ENCODE data around the gene KCNAB1. TPM values are rescaled to one million over a fixed set of nuclear protein-coding genes. Genes with fewer than 3 reads are reported as not detected.
"Not testable (repeated sequence)": the region's sequence is repeated elsewhere in the genome, so short reads cannot be mapped to it uniquely, and the experiment has no call there.

The KCNAB1 gene
- total and polyA plus RNA-seq, 4 experiments from 2014 or later = 0.40 to 0.58 TPM; not detected in 2

DNA sequence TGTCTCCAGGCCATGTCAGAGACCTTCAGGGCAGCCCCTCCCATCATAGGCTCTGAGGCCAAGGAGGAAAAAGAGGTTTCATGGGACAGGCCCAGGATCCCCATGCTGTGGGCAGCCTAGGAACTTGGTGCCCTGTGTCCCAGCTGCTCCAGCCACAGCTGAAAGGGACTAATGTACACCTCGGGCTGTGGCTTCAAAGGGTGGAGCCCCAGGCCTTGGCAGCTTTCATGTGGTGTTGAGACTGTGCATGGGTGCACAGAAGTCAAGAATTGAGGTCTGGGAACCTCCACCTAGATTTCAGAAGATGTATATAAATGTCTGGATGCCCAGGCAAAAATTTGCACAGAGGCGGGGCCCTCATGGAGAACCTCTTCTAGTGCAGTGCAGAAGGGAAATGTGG is 441.2 kb downstream of the KCNAB1 start:
- H3K9me3 Mint-ChIP-seq = no peaks in the 10 kb centered on the region
- H3K27me3 Mint-ChIP-seq = peaks cover 9 to 11% of the 10 kb centered on the region in 2 donors
- no peak overlapping the region for H3K4me3 Mint-ChIP-seq
- peaks cover 0 to 3% (median 0%) of the 10 kb centered on the region in 4 donors for H3K4me1 Mint-ChIP-seq
- H3K27ac ChIP-seq (ENCODE audit: low read depth, low read length) = no peak overlapping the region
- intact Hi-C loops (cut with micrococcal nuclease) = no loop called here
- no peak overlapping the region for H3K4me3 ChIP-seq (ENCODE audit: low read length in 2 of 2)
- no peak overlapping the region for H3K27ac Mint-ChIP-seq
- H3K27me3 ChIP-seq (ENCODE audit: insufficient read depth, low read length) = no peaks in the 10 kb centered on the region
- H3K9me3 ChIP-seq (ENCODE audit: control insufficient read depth in 1 of 2, low read length in 2 of 2) = no peaks in the 10 kb centered on the region
- CTCF ChIA-PET (ENCODE audit: partially characterized antibody) = no interaction called here
- DNase-seq = no peak
- no peaks in the 10 kb centered on the region for H3K36me3 Mint-ChIP-seq
- H3K36me3 ChIP-seq (ENCODE audit: insufficient read depth, low read length) = no peaks in the 10 kb centered on the region
- no peaks in the 10 kb centered on the region for H3K4me1 ChIP-seq (ENCODE audit: insufficient read depth, low read length)
- POLR2A ChIA-PET (ENCODE audit: partially characterized antibody) = interaction anchor here (1.0 kb wide), 1 partner anchor 114 kb away, joined by 3 read pairs; no protein-coding TSS in a partner anchor

- POLR2A ChIA-PET (ENCODE audit: partially characterized antibody); H3K4me3 Mint-ChIP-seq; H3K27ac ChIP-seq (ENCODE audit: low read depth, low read length); H3K4me3 ChIP-seq (ENCODE audit: low read length in 2 of 2); H3K36me3 Mint-ChIP-seq; DNase-seq; H3K27ac Mint-ChIP-seq; H3K9me3 ChIP-seq (ENCODE audit: control insufficient read depth in 1 of 2, low read length in 2 of 2); H3K27me3 ChIP-seq (ENCODE audit: insufficient read depth, low read length); H3K36me3 ChIP-seq (ENCODE audit: insufficient read depth, low read length); H3K4me1 Mint-ChIP-seq; intact Hi-C loops (cut with micrococcal nuclease); H3K4me1 ChIP-seq (ENCODE audit: insufficient read depth, low read length); H3K9me3 Mint-ChIP-seq: not testable (repeated sequence)
- CTCF ChIA-PET (ENCODE audit: partially characterized antibody) = interaction anchor here (1.7 kb wide), 1 partner anchor 110 kb away, joined by 4 read pairs; no protein-coding TSS in a partner anchor
- peaks cover 9 to 11% of the 10 kb centered on the region in 2 donors for H3K27me3 Mint-ChIP-seq
Observed at GRCh38 chr3:156562486-156562885, 442.1 kb downstream of the KCNAB1 start.

DNA sequence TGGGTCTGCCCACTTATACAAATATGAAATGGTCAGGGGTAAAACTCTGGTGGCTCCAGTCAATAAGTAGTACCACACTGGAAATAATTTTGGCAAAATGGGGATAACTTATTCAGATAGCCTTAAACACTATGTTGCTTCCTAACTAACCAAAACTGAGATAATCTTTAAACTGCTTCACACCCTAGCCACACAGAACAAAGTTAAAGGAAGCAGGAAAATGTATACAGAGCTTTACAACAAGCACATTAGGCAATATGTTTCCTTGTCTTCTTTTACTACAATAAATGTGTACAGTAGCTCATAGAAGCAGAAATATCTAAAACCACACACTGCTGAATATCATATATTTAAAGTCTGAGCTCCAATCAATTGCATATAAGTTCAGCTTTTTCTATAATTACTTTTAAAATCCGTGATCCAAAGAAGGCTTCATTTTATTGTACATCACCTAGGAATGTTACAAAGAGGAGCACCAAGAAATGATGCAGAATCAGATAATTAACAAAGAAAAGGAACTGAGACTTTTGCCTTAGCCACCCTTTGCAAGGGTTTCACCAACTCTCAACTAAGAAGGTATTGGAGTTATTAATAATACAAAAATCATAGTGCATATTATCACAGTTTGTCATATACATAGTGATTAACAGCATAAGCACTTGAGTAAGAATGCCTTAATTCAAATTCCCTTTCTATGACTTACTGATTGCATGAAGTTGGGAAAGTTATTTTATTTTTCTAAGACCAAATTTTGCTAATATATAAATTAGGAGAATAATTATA is 443.7 kb downstream of the KCNAB1 start:
- POLR2A ChIA-PET (ENCODE audit: partially characterized antibody) = interaction anchor here (1.1 kb wide), 1 partner anchor 9 kb away, joined by 3 read pairs; the partner anchor contains the start of gene SSR3
- Histone ChIP-seq H3K4me3 (ENCODE audit: low read length in 2 of 2) (no peak overlapping the region), H3K9me3 (ENCODE audit: control insufficient read depth in 1 of 2, low read length in 2 of 2) (no peaks in the 10 kb centered on the region), H3K36me3 (ENCODE audit: insufficient read depth, low read length) (no peaks in the 10 kb centered on the region), H3K4me1 (ENCODE audit: insufficient read depth, low read length) (no peaks in the 10 kb centered on the region), H3K27me3 (ENCODE audit: insufficient read depth, low read length) (no peaks in the 10 kb centered on the region), H3K27ac (ENCODE audit: low read depth, low read length) (no peak overlapping the region)
- no peaks in the 10 kb centered on the region for H3K36me3 Mint-ChIP-seq
- peaks cover 11 to 12% of the 10 kb centered on the region in 2 donors for H3K27me3 Mint-ChIP-seq
- DNase-seq = no peak
- CTCF ChIA-PET (ENCODE audit: partially characterized antibody) = interaction anchor here (1.2 to 1.4 kb wide), 2 partner anchors 9 to 518 kb away, joined by 3 to 4 read pairs; partner anchors contain the start of gene SSR3
- no peak overlapping the region for H3K4me3 Mint-ChIP-seq
- intact Hi-C loops (cut with micrococcal nuclease) = no loop called here
- peaks cover 0 to 3% (median 0%) of the 10 kb centered on the region in 4 donors for H3K4me1 Mint-ChIP-seq
- H3K9me3 Mint-ChIP-seq = no peaks in the 10 kb centered on the region
- H3K27ac Mint-ChIP-seq = no peak overlapping the region

- DNase-seq; intact Hi-C loops (cut with micrococcal nuclease); POLR2A ChIA-PET (ENCODE audit: partially characterized antibody); H3K27me3 ChIP-seq (ENCODE audit: insufficient read depth, low read length); H3K9me3 Mint-ChIP-seq; H3K4me1 Mint-ChIP-seq; H3K36me3 ChIP-seq (ENCODE audit: insufficient read depth, low read length); H3K27ac Mint-ChIP-seq; H3K36me3 Mint-ChIP-seq; H3K27ac ChIP-seq (ENCODE audit: low read depth, low read length); H3K9me3 ChIP-seq (ENCODE audit: control insufficient read depth in 1 of 2, low read length in 2 of 2); H3K4me1 ChIP-seq (ENCODE audit: insufficient read depth, low read length); H3K4me3 ChIP-seq (ENCODE audit: low read length in 2 of 2); H3K4me3 Mint-ChIP-seq: not testable (repeated sequence)
- CTCF ChIA-PET (ENCODE audit: partially characterized antibody) = interaction anchor here (1.7 kb wide), 1 partner anchor 11 kb away, joined by 4 read pairs; no protein-coding TSS in a partner anchor
- peaks cover 4 to 19% of the 10 kb centered on the region in 2 donors for H3K27me3 Mint-ChIP-seq
Observed at GRCh38 chr3:156569016-156569415, 448.6 kb downstream of the KCNAB1 start.

GRCh38 chr3:156569881-156570280 is 449.5 kb downstream of the KCNAB1 start:
- intact Hi-C loops (cut with micrococcal nuclease); H3K4me3 ChIP-seq (ENCODE audit: low read length in 2 of 2); H3K27me3 ChIP-seq (ENCODE audit: insufficient read depth, low read length); H3K4me3 Mint-ChIP-seq; H3K9me3 ChIP-seq (ENCODE audit: control insufficient read depth in 1 of 2, low read length in 2 of 2); DNase-seq; POLR2A ChIA-PET (ENCODE audit: partially characterized antibody); H3K9me3 Mint-ChIP-seq; H3K27ac ChIP-seq (ENCODE audit: low read depth, low read length); H3K27ac Mint-ChIP-seq; H3K4me1 ChIP-seq (ENCODE audit: insufficient read depth, low read length); H3K4me1 Mint-ChIP-seq; CTCF ChIA-PET (ENCODE audit: partially characterized antibody); H3K36me3 Mint-ChIP-seq; H3K36me3 ChIP-seq (ENCODE audit: insufficient read depth, low read length): not testable (repeated sequence)
- peaks cover 8 to 22% of the 10 kb centered on the region in 2 donors for H3K27me3 Mint-ChIP-seq

GRCh38 chr3:156575641-156576040 is 455.3 kb downstream of the KCNAB1 start:
- no peaks in the 10 kb centered on the region for H3K4me1 ChIP-seq (ENCODE audit: insufficient read depth, low read length)
- Mint-ChIP-seq H3K27ac (no peak overlapping the region), H3K27me3 (peaks cover 6 to 21% of the 10 kb centered on the region in 2 donors), H3K36me3 (no peaks in the 10 kb centered on the region), H3K4me1 (no peaks in the 10 kb centered on the region), H3K4me3 (no peak overlapping the region), H3K9me3 (no peaks in the 10 kb centered on the region)
- no peak overlapping the region for H3K27ac ChIP-seq (ENCODE audit: low read depth, low read length)
- no peak overlapping the region for H3K4me3 ChIP-seq (ENCODE audit: low read length in 2 of 2)
- H3K27me3 ChIP-seq (ENCODE audit: insufficient read depth, low read length) = no peaks in the 10 kb centered on the region
- POLR2A ChIA-PET (ENCODE audit: partially characterized antibody) = no interaction called here
- no peaks in the 10 kb centered on the region for H3K36me3 ChIP-seq (ENCODE audit: insufficient read depth, low read length)
- no peak for DNase-seq
- CTCF ChIA-PET (ENCODE audit: partially characterized antibody) = interaction anchor here (0.8 to 1.4 kb wide), 2 partner anchors 22 to 505 kb away, joined by 3 read pairs; no protein-coding TSS in a partner anchor
- intact Hi-C loops (cut with micrococcal nuclease) = no loop called here
- no peaks in the 10 kb centered on the region for H3K9me3 ChIP-seq (ENCODE audit: control insufficient read depth in 1 of 2, low read length in 2 of 2)

GRCh38 chr3:156576051-156576450 is 455.7 kb downstream of the KCNAB1 start:
- Histone ChIP-seq H3K4me3 (ENCODE audit: low read length in 2 of 2) (no peak overlapping the region), H3K9me3 (ENCODE audit: control insufficient read depth in 1 of 2, low read length in 2 of 2) (no peaks in the 10 kb centered on the region), H3K27ac (ENCODE audit: low read depth, low read length) (no peak overlapping the region), H3K4me1 (ENCODE audit: insufficient read depth, low read length) (no peaks in the 10 kb centered on the region), H3K36me3 (ENCODE audit: insufficient read depth, low read length) (no peaks in the 10 kb centered on the region), H3K27me3 (ENCODE audit: insufficient read depth, low read length) (no peaks in the 10 kb centered on the region)
- no peak for DNase-seq
- H3K36me3 Mint-ChIP-seq = no peaks in the 10 kb centered on the region
- no peak overlapping the region for H3K4me3 Mint-ChIP-seq
- H3K27me3 Mint-ChIP-seq = peaks cover 6 to 21% of the 10 kb centered on the region in 2 donors
- H3K9me3 Mint-ChIP-seq = no peaks in the 10 kb centered on the region
- ChIA-PET CTCF (ENCODE audit: partially characterized antibody) (interaction anchor here (0.8 to 1.4 kb wide), 2 partner anchors 22 to 505 kb away, joined by 3 read pairs; no protein-coding TSS in a partner anchor), POLR2A (ENCODE audit: partially characterized antibody) (no interaction called here)
- no peaks in the 10 kb centered on the region for H3K4me1 Mint-ChIP-seq
- intact Hi-C loops (cut with micrococcal nuclease) = no loop called here
- no peak overlapping the region for H3K27ac Mint-ChIP-seq

Data from CD4-positive, alpha-beta memory T cell (primary cell).